ES-I3 (cell line): Measurements from ENCODE around the gene ATP2A1.

ENCODE experiments used
- H3K36me3 ChIP-seq: 2 replicates; pipeline ENCODE4 v1.6.1; 2013; ENCODE audit warnings: mild to moderate bottlenecking, low read length, control low read depth, moderate library complexity; ENCODE audit not compliant: insufficient read depth
- H3K4me1 ChIP-seq: 2 replicates; pipeline ENCODE4 v1.6.1; 2013; ENCODE audit warnings: mild to moderate bottlenecking, control low read depth, low read length; ENCODE audit not compliant: insufficient read depth
- H3K9ac ChIP-seq: 2 replicates; pipeline ENCODE4 v1.6.1; 2013; ENCODE audit warnings: low read depth, mild to moderate bottlenecking, low read length, moderate library complexity
- H3K9me3 ChIP-seq: 2 replicates; pipeline ENCODE4 v1.6.1; 2013; ENCODE audit warnings: mild to moderate bottlenecking, low read length, moderate library complexity; ENCODE audit not compliant: control insufficient read depth, insufficient read depth

Gene ATP2A1

DNA sequence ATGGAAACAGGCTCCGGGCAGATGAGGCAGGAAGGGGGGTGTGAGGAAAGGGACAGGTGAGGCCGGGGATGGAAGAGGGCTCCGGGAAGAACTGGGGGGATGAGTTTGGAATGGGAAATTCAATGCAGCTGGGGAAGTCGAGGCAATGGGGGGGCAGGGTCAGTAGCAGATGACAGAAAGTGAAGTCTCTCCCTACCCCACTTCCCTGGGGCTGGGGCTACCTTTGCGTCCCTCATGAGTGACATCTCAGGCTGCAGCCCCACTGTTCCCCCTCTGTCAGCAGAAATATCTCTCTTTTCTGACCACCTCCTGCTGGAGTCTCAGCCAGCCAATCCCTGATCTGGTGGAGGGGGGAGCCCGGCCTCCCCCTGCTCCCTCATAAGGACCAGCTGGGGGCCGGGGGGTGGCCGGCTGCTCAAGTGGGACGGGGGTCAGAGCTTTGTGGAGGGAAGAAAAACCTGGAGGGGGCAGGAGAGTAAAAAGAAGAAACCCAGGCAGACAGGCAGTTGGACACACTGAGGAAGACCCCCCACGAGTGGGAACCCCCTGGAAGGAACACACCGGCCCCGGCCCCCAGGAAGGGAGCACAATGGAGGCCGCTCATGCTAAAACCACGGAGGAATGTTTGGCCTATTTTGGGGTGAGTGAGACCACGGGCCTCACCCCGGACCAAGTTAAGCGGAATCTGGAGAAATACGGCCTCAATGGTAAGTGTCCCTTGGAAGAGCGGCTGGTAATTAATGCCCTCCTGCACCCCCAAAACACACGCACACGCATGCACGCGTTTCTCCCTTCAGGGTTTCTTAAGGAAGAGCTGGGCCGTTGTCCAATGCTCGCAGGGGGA is at the start of gene ATP2A1:
TSS of gene ATP2A1 (plus strand) at position 406 of the 844 bp plus-strand sequence. CDS start at position 590, 184 bp downstream.
- no peaks in the 10 kb centered on the region for H3K9me3 ChIP-seq

GRCh38 chr16:28829747-28830146 is 48.5 kb upstream of the ATP2A1 start:
- peaks cover 85% of the 10 kb centered on the region for H3K36me3 ChIP-seq
- no peak overlapping the region for H3K9ac ChIP-seq
- peaks cover 6% of the 10 kb centered on the region; the same call in 1 of the 2 replicates for H3K4me1 ChIP-seq
- no peaks in the 10 kb centered on the region for H3K9me3 ChIP-seq

More for the DNA sequence above, at the start of gene ATP2A1:
- H3K9ac ChIP-seq: peak within 1 kb of the TSS; percentile 84
- H3K4me1 ChIP-seq: peaks cover 13% of the 10 kb centered on the region; the same call in 1 of the 2 replicates
- H3K36me3 ChIP-seq: peaks cover 2% of the 10 kb centered on the region; the same call in 1 of the 2 replicates

DNA sequence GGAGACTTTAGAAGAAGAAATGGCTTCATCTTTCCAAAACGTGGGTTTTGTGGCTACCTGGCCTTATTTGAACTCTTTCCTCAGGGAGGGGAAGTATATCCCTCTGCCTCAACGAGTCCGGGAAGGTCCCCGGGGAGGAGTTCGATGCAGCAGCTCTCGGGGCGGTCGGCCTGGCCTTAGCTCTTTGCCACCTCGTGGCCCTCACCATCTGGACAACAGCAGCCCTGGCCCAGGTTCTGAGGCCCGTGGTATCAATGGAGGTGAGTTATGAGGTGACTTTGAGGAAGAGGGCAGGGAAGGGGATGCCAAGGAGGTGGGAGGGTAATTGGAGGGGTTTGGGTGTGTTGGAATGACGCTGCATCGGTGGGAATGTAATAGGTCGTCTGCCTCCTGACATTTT is 47.8 kb upstream of the ATP2A1 start:
- no peak overlapping the region for H3K9ac ChIP-seq
- no peaks in the 10 kb centered on the region for H3K9me3 ChIP-seq
- H3K36me3 ChIP-seq: peaks cover 83% of the 10 kb centered on the region
- peaks cover 6% of the 10 kb centered on the region; the same call in 1 of the 2 replicates for H3K4me1 ChIP-seq

- no peaks in the 10 kb centered on the region for H3K9me3 ChIP-seq
Observed at GRCh38 chr16:28834349-28834748, 43.9 kb upstream of the ATP2A1 start.

GRCh38 chr16:28834873-28835863 is 43.1 kb upstream of the ATP2A1 start:
- Histone ChIP-seq H3K4me1 (no peaks in the 10 kb centered on the region), H3K36me3 (peaks cover 45% of the 10 kb centered on the region), H3K9ac (no peak overlapping the region), H3K9me3 (no peaks in the 10 kb centered on the region)

More at GRCh38 chr16:28834349-28834748, 43.9 kb upstream of the ATP2A1 start:
- no peak overlapping the region for H3K9ac ChIP-seq
- H3K4me1 ChIP-seq: no peaks in the 10 kb centered on the region
- H3K36me3 ChIP-seq: peaks cover 53% of the 10 kb centered on the region

- H3K4me1 ChIP-seq: no peaks in the 10 kb centered on the region
- no peaks in the 10 kb centered on the region for H3K9me3 ChIP-seq
- peaks cover 36% of the 10 kb centered on the region for H3K36me3 ChIP-seq
- H3K9ac ChIP-seq: no peak overlapping the region
Observed at GRCh38 chr16:28835864-28836760, 42.2 kb upstream of the ATP2A1 start.

DNA sequence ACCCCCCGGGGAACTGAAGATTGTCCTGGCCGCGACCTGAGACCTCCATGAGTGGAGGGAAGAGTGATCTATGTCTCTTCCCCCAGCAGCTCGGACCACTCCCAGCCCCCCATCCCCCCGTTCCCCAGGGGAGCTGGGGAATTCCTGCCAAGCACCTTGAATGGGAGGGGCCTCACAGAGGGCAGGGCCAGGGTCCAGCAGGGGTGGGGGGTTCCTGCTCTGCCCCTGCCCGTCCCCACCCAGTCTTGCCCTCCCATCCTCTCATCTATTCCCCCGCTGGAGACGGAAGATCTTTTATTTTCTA is 41.6 kb upstream of the ATP2A1 start:
- Histone ChIP-seq H3K36me3 (peaks cover 34% of the 10 kb centered on the region), H3K9ac (no peak overlapping the region), H3K9me3 (no peaks in the 10 kb centered on the region), H3K4me1 (no peaks in the 10 kb centered on the region)

DNA sequence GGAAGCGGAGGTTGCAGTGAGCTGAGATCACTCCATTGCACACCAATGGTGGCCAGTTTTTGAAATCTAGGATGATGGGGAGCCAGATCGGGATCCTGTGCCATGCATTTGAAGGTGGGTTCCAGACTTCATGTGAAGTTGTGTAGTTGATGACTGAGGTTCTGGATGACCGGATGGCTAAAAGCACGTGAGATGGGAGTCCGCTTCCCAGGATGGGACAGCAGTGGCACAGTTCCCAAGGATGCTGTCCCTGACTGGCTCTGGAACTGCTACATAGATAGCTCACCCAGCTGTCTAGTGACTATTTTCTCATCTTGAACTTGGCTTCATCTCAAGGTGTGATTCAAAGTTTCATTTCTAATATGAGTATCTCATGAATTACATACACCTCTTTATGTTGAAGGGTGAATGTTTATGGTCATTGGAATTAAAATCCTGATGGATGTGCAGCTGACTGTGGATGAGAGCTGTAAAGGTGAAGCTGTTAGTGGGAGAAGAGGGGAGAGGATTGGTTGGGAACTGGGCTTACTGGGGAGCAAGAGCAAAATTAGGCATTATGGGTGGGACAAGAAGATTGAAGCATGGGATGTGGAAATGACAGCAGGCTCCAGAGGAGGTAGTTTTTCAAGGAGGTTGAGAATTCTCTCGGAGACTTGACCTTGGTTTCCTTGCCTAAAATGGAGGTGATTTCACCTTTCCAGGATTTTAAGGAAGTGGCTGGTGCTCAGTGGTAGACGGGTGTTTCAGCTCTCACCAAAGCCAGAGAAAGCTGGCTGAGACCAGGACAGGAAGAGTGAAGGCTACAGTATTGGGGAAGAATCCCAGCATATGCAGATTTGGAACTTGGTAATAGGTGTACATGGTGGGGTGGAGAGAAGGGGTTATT is 40.4 kb upstream of the ATP2A1 start:
- peaks cover 22% of the 10 kb centered on the region for H3K36me3 ChIP-seq
- no peak overlapping the region for H3K9ac ChIP-seq
- H3K4me1 ChIP-seq: no peaks in the 10 kb centered on the region
- no peaks in the 10 kb centered on the region for H3K9me3 ChIP-seq

GRCh38 chr16:28838558-28838918 is 39.8 kb upstream of the ATP2A1 start:
- H3K9me3 ChIP-seq: no peaks in the 10 kb centered on the region
- H3K9ac ChIP-seq: no peak overlapping the region
- H3K4me1 ChIP-seq: no peaks in the 10 kb centered on the region
- peaks cover 22% of the 10 kb centered on the region for H3K36me3 ChIP-seq

GRCh38 chr16:28839004-28839639 is 39.2 kb upstream of the ATP2A1 start:
- H3K4me1 ChIP-seq: no peaks in the 10 kb centered on the region
- no peaks in the 10 kb centered on the region for H3K9me3 ChIP-seq
- peaks cover 21% of the 10 kb centered on the region for H3K36me3 ChIP-seq
- H3K9ac ChIP-seq: no peak overlapping the region

DNA sequence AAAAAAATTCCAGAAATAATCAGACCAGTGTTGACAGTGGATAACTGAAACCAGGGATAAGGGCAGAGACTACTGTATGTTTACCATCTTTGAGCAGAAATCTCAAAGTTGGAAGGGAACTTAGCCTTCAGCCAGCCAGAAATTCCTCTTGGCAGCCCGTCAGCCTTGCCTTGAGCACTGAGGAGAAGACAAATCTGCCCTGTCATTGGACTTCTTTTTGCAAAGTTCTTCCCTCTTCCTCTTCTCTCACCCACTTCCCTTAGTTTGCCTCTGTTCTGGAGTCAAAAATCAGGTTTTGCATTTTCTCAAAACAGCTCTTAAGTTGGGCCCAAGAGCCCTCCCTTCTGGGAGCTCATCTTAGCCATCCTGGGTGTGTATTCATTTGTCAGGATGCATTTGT is 38.4 kb upstream of the ATP2A1 start:
- peaks cover 23% of the 10 kb centered on the region for H3K36me3 ChIP-seq

GRCh38 chr16:28842696-28843095 is 35.6 kb upstream of the ATP2A1 start:
- Histone ChIP-seq H3K4me1 (no peaks in the 10 kb centered on the region), H3K9ac (no peak overlapping the region), H3K9me3 (no peaks in the 10 kb centered on the region), H3K36me3 (peaks cover 21% of the 10 kb centered on the region)

More for the DNA sequence above, 38.4 kb upstream of the ATP2A1 start:
- H3K9ac ChIP-seq: no peak overlapping the region
- no peaks in the 10 kb centered on the region for H3K9me3 ChIP-seq
- no peaks in the 10 kb centered on the region for H3K4me1 ChIP-seq

DNA sequence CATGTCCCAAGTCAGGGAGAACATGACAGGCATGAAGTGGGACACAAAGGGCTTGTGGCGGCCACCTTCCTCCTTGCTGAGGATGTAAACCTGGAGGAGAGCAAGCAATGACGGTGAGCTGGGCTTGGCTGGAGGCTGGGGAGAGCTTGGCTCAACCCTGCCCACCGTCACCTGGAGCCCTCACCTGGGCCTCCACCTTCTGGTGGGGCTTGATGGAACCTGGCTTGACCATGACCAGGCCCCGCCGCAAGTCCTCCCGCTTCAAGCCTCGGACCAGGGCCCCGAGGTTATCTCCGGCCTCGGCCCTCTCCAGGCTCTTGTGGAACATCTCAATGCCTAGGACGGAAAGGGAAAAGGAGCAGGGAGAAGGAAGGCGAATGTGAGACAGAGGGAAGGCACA is 34.5 kb upstream of the ATP2A1 start:
- peaks cover 21% of the 10 kb centered on the region for H3K36me3 ChIP-seq
- no peak overlapping the region for H3K9ac ChIP-seq
- no peaks in the 10 kb centered on the region for H3K9me3 ChIP-seq
- H3K4me1 ChIP-seq: no peaks in the 10 kb centered on the region
